ENCODE measurements around the gene INPP4A.

The INPP4A gene

DNA sequence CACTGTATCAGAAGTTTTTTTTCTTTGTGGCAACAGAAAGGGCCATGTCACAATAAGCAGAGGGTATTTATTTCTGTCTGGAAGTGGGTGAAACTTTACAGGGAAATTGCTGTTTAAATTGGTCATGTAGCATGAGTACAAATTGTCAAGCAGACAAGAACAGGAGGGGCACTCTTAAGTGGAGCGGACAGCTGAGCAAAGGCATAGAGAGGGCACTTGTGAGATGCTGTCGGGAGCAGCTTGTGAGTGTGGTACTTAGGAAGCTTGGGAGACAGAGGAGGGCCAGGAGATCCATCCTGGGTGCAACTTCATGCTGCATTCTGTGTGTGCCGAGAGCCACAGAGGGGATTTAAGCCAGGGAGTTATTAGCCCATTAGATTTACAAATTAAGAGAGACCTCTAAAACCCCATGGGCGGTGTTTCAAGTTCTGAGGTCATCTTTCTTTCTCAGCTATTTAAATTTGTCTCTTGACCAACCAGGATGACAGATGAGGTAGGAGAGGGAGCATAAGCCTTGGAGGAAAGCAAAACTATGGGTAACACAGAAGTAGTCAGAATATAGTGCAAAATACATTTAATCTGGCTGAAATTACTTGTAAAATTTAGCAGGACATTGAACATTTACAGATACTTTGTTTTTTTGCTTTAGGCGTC, 30.4 kb downstream of the INPP4A start:
- Histone ChIP-seq H3K27me3 (ENCODE audit: control insufficient read depth in 5 of 5, insufficient read depth in 4 of 5, low read length in 5 of 5) (no peaks in the 10 kb centered on the region), H3K9ac (ENCODE audit: low read length in 5 of 5) (no peak overlapping the region), H3K36me3 (ENCODE audit: control insufficient read depth in 5 of 5, insufficient read depth in 5 of 5, low read length in 5 of 5) (no peaks in the 10 kb centered on the region), H3K4me1 (ENCODE audit: control insufficient read depth in 5 of 5, insufficient read depth in 5 of 5, low read length in 5 of 5) (peaks cover 8 to 49% (median 23%) of the 10 kb centered on the region in 5 donors), H3K4me3 (ENCODE audit: low read depth in 1 of 5, low read length in 5 of 5) (no peak overlapping the region), H3K9me3 (ENCODE audit: control insufficient read depth in 5 of 5, low read length in 5 of 5) (no peaks in the 10 kb centered on the region), H3K27ac (ENCODE audit: low read depth, low read length) (no peak overlapping the region)

GRCh38 chr2:98476192-98476868, 31.7 kb downstream of the INPP4A start:
- no peak overlapping the region for H3K4me3 ChIP-seq (ENCODE audit: low read depth in 1 of 5, low read length in 5 of 5)
- H3K4me1 ChIP-seq (ENCODE audit: control insufficient read depth in 5 of 5, insufficient read depth in 5 of 5, low read length in 5 of 5): peaks cover 10 to 58% (median 31%) of the 10 kb centered on the region in 5 donors
- no peaks in the 10 kb centered on the region for H3K36me3 ChIP-seq (ENCODE audit: control insufficient read depth in 5 of 5, insufficient read depth in 5 of 5, low read length in 5 of 5)
- no peaks in the 10 kb centered on the region for H3K27me3 ChIP-seq (ENCODE audit: control insufficient read depth in 5 of 5, insufficient read depth in 4 of 5, low read length in 5 of 5)
- no peaks in the 10 kb centered on the region for H3K9me3 ChIP-seq (ENCODE audit: control insufficient read depth in 5 of 5, low read length in 5 of 5)
- no peak overlapping the region for H3K27ac ChIP-seq (ENCODE audit: low read depth, low read length)
- H3K9ac ChIP-seq (ENCODE audit: low read length in 5 of 5): no peak overlapping the region

DNA sequence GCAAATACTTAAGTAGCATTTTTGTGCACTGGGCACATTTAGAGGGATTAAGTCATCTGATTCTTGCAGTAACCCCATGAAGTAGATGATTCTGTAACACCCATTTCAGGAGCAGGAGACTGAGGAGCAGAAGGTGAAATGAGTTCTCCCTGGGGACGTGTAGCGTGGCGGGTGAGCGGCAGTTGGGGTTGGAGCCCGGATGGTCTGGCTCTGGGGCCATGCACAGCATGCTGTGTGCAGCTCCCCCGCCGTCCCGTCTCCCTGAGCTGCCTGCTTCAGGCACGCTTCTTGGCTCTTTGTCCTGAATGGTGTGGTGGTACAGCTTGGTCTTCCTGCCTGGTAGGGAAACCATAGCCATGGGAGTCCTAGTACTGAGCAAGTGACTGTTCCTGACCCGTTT, 32.4 kb downstream of the INPP4A start:
- Histone ChIP-seq H3K4me3 (ENCODE audit: low read depth in 1 of 5, low read length in 5 of 5) (no peak overlapping the region), H3K27me3 (ENCODE audit: control insufficient read depth in 5 of 5, insufficient read depth in 4 of 5, low read length in 5 of 5) (no peaks in the 10 kb centered on the region), H3K36me3 (ENCODE audit: control insufficient read depth in 5 of 5, insufficient read depth in 5 of 5, low read length in 5 of 5) (no peaks in the 10 kb centered on the region), H3K27ac (ENCODE audit: low read depth, low read length) (no peak overlapping the region), H3K9ac (ENCODE audit: low read length in 5 of 5) (no peak overlapping the region), H3K9me3 (ENCODE audit: control insufficient read depth in 5 of 5, low read length in 5 of 5) (no peaks in the 10 kb centered on the region), H3K4me1 (ENCODE audit: control insufficient read depth in 5 of 5, insufficient read depth in 5 of 5, low read length in 5 of 5) (peaks cover 10 to 56% (median 29%) of the 10 kb centered on the region in 5 donors)

DNA sequence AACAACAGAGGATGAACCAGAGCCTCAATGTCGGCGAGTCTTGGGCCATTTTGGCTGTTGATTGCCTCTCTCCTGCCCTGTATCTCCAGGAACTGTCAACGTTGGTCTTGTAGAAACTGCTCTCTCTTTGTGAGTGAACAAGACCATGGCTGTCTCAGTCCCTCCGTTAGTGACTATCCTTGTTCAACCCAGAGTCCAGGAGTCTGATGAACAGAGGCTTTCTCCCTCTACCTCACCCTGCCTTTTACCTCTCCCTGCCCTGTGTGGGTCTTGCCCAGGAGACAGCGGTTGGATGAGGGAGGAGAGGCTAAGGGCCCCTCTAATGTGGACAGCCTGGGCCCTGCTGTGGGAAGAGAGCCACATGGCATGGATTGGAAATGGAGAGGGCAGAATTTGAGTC, 32.8 kb downstream of the INPP4A start:
- Histone ChIP-seq H3K36me3 (ENCODE audit: control insufficient read depth in 5 of 5, insufficient read depth in 5 of 5, low read length in 5 of 5) (no peaks in the 10 kb centered on the region), H3K9me3 (ENCODE audit: control insufficient read depth in 5 of 5, low read length in 5 of 5) (no peaks in the 10 kb centered on the region), H3K27me3 (ENCODE audit: control insufficient read depth in 5 of 5, insufficient read depth in 4 of 5, low read length in 5 of 5) (no peaks in the 10 kb centered on the region), H3K4me1 (ENCODE audit: control insufficient read depth in 5 of 5, insufficient read depth in 5 of 5, low read length in 5 of 5) (peaks cover 10 to 52% (median 27%) of the 10 kb centered on the region in 5 donors), H3K27ac (ENCODE audit: low read depth, low read length) (no peak overlapping the region), H3K4me3 (ENCODE audit: low read depth in 1 of 5, low read length in 5 of 5) (no peak overlapping the region), H3K9ac (ENCODE audit: low read length in 5 of 5) (no peak overlapping the region)

- Histone ChIP-seq H3K4me1 (ENCODE audit: control insufficient read depth in 5 of 5, insufficient read depth in 5 of 5, low read length in 5 of 5) (peaks cover 10 to 49% (median 27%) of the 10 kb centered on the region in 5 donors), H3K27ac (ENCODE audit: low read depth, low read length) (no peak overlapping the region), H3K9ac (ENCODE audit: low read length in 5 of 5) (no peak overlapping the region)
Measured at GRCh38 chr2:98478088-98478551, 33.5 kb downstream of the INPP4A start.

GRCh38 chr2:98478907-98479306, 34.2 kb downstream of the INPP4A start:
- H3K27me3 ChIP-seq (ENCODE audit: control insufficient read depth in 5 of 5, insufficient read depth in 4 of 5, low read length in 5 of 5): no peaks in the 10 kb centered on the region
- H3K36me3 ChIP-seq (ENCODE audit: control insufficient read depth in 5 of 5, insufficient read depth in 5 of 5, low read length in 5 of 5): no peaks in the 10 kb centered on the region
- no peak overlapping the region for H3K27ac ChIP-seq (ENCODE audit: low read depth, low read length)
- H3K9me3 ChIP-seq (ENCODE audit: control insufficient read depth in 5 of 5, low read length in 5 of 5): no peaks in the 10 kb centered on the region
- no peak overlapping the region for H3K9ac ChIP-seq (ENCODE audit: low read length in 5 of 5)
- peaks cover 10 to 45% (median 27%) of the 10 kb centered on the region in 5 donors for H3K4me1 ChIP-seq (ENCODE audit: control insufficient read depth in 5 of 5, insufficient read depth in 5 of 5, low read length in 5 of 5)
- no peak overlapping the region for H3K4me3 ChIP-seq (ENCODE audit: low read depth in 1 of 5, low read length in 5 of 5)

More at GRCh38 chr2:98478088-98478551, 33.5 kb downstream of the INPP4A start:
- H3K4me3 ChIP-seq (ENCODE audit: low read depth in 1 of 5, low read length in 5 of 5): no peak overlapping the region
- no peaks in the 10 kb centered on the region for H3K36me3 ChIP-seq (ENCODE audit: control insufficient read depth in 5 of 5, insufficient read depth in 5 of 5, low read length in 5 of 5)
- H3K9me3 ChIP-seq (ENCODE audit: control insufficient read depth in 5 of 5, low read length in 5 of 5): no peaks in the 10 kb centered on the region
- no peaks in the 10 kb centered on the region for H3K27me3 ChIP-seq (ENCODE audit: control insufficient read depth in 5 of 5, insufficient read depth in 4 of 5, low read length in 5 of 5)

GRCh38 chr2:98479371-98479770, 34.7 kb downstream of the INPP4A start:
- Histone ChIP-seq H3K27ac (ENCODE audit: low read depth, low read length) (no peak overlapping the region), H3K9ac (ENCODE audit: low read length in 5 of 5) (no peak overlapping the region), H3K27me3 (ENCODE audit: control insufficient read depth in 5 of 5, insufficient read depth in 4 of 5, low read length in 5 of 5) (no peaks in the 10 kb centered on the region), H3K9me3 (ENCODE audit: control insufficient read depth in 5 of 5, low read length in 5 of 5) (no peaks in the 10 kb centered on the region), H3K4me1 (ENCODE audit: control insufficient read depth in 5 of 5, insufficient read depth in 5 of 5, low read length in 5 of 5) (peaks cover 10 to 46% (median 27%) of the 10 kb centered on the region in 5 donors), H3K4me3 (ENCODE audit: low read depth in 1 of 5, low read length in 5 of 5) (no peak overlapping the region), H3K36me3 (ENCODE audit: control insufficient read depth in 5 of 5, insufficient read depth in 5 of 5, low read length in 5 of 5) (no peaks in the 10 kb centered on the region)

DNA sequence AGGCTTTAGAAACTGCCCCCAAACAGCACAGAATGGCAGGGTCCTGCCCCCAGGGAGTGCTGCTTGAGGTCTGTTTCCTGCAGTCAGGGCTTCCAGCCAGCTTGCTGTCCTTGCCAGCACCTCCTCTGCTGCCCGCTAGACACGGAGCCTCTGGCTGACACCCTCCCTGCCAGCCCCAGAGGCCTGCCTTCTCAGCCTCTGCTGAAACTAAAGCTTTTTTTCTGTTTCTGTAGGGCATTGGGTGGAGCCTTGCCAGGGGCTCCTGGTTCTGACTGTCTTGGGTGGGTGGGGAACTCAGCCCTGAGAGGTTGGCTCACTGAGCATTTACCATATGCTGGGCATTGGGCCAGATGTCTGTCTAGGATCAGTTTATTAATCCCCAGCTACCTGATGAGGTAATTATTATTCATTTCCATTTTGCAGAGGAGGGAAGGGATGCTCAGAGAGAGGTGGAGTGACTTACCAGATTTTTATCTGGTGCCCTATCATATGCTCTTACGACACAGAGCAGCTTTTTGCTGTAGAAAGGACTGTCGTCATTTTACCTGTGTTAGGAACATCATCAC, 35.4 kb downstream of the INPP4A start:
- peaks cover 10 to 46% (median 27%) of the 10 kb centered on the region in 5 donors for H3K4me1 ChIP-seq (ENCODE audit: control insufficient read depth in 5 of 5, insufficient read depth in 5 of 5, low read length in 5 of 5)
- no peaks in the 10 kb centered on the region for H3K9me3 ChIP-seq (ENCODE audit: control insufficient read depth in 5 of 5, low read length in 5 of 5)
- H3K9ac ChIP-seq (ENCODE audit: low read length in 5 of 5): no peak overlapping the region
- H3K4me3 ChIP-seq (ENCODE audit: low read depth in 1 of 5, low read length in 5 of 5): no peak overlapping the region
- no peaks in the 10 kb centered on the region for H3K36me3 ChIP-seq (ENCODE audit: control insufficient read depth in 5 of 5, insufficient read depth in 5 of 5, low read length in 5 of 5)
- no peaks in the 10 kb centered on the region for H3K27me3 ChIP-seq (ENCODE audit: control insufficient read depth in 5 of 5, insufficient read depth in 4 of 5, low read length in 5 of 5)
- no peak overlapping the region for H3K27ac ChIP-seq (ENCODE audit: low read depth, low read length)

DNA sequence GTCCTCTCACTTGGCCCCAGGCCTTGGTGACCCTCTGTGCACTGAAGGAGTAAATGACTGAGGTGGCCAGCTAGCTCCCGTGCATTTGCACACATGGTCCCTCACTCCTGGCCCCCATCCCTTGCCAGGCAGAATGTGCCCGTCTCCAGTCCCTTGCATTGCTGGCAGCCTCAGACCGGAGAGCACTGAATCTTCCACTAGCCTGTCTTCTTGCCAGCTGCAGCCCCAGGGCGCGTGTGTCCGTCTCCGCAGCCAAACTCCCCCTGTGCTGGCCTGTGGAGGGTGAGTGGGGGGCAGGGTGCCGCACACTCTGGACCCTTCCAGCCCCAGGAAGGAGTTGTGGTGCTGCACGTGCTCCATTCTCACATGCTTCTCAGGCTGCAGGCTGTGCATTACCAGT, 35.9 kb downstream of the INPP4A start:
- H3K9ac ChIP-seq (ENCODE audit: low read length in 5 of 5): no peak overlapping the region
- no peaks in the 10 kb centered on the region for H3K36me3 ChIP-seq (ENCODE audit: control insufficient read depth in 5 of 5, insufficient read depth in 5 of 5, low read length in 5 of 5)
- H3K4me3 ChIP-seq (ENCODE audit: low read depth in 1 of 5, low read length in 5 of 5): no peak overlapping the region
- no peaks in the 10 kb centered on the region for H3K9me3 ChIP-seq (ENCODE audit: control insufficient read depth in 5 of 5, low read length in 5 of 5)
- no peaks in the 10 kb centered on the region for H3K27me3 ChIP-seq (ENCODE audit: control insufficient read depth in 5 of 5, insufficient read depth in 4 of 5, low read length in 5 of 5)
- H3K27ac ChIP-seq (ENCODE audit: low read depth, low read length): no peak overlapping the region
- peaks cover 10 to 46% (median 27%) of the 10 kb centered on the region in 5 donors for H3K4me1 ChIP-seq (ENCODE audit: control insufficient read depth in 5 of 5, insufficient read depth in 5 of 5, low read length in 5 of 5)

GRCh38 chr2:98482362-98482761, 37.7 kb downstream of the INPP4A start:
- no peaks in the 10 kb centered on the region for H3K9me3 ChIP-seq (ENCODE audit: control insufficient read depth in 5 of 5, low read length in 5 of 5)
- H3K4me3 ChIP-seq (ENCODE audit: low read depth in 1 of 5, low read length in 5 of 5): no peak overlapping the region
- H3K4me1 ChIP-seq (ENCODE audit: control insufficient read depth in 5 of 5, insufficient read depth in 5 of 5, low read length in 5 of 5): peaks cover 10 to 53% (median 30%) of the 10 kb centered on the region in 5 donors
- no peak overlapping the region for H3K27ac ChIP-seq (ENCODE audit: low read depth, low read length)
- no peaks in the 10 kb centered on the region for H3K36me3 ChIP-seq (ENCODE audit: control insufficient read depth in 5 of 5, insufficient read depth in 5 of 5, low read length in 5 of 5)
- H3K27me3 ChIP-seq (ENCODE audit: control insufficient read depth in 5 of 5, insufficient read depth in 4 of 5, low read length in 5 of 5): no peaks in the 10 kb centered on the region
- H3K9ac ChIP-seq (ENCODE audit: low read length in 5 of 5): no peak overlapping the region
